ENCODE data around the gene LRRC73.
"Not testable (repeated sequence)": the region's sequence is repeated elsewhere in the genome, so short reads cannot be mapped to it uniquely, and the experiment has no call there.

LRRC73 gene

DNA sequence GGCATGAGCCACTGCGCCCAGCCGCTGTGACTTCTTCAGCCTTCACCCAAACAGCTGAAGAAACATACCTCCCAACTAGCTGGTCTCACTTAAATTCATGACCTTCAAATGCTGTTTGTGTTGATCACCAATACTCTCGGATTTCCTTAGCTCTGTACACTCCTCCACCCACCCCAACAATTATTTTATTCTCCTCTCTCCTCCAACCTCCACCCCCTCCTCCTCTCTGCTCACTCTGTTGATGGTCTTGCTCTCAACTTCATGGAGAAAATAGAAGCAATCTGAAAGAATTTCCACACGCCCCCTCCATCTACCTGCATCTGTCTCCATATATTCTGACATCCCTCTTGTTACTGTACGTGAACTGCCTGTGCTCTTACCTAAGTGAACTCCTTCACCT lies 48.2 kb downstream of the LRRC73 start:
- no peak for DNase-seq (ENCODE audit: low read depth in 2 of 2)

DNA sequence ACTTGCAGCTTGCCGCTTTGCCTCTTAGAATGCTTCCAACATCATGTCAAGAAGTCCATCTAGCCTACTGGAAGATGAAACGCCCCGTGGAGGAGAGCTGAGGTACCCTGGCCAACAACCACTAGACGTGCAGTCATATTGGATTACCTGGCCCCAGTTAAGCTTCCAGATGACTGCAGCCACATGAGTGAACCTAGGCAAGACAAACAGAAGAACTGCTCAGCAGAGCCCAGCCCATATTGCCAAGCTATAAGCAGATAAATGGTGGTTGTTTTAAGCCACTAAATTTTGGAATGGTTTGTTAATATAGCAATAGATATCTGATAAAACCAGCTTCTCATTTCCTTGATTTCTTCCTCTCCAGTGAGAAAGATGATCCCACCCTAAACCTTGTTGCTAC lies 50.1 kb downstream of the LRRC73 start:
- no peak for DNase-seq (ENCODE audit: low read depth in 2 of 2)

DNA sequence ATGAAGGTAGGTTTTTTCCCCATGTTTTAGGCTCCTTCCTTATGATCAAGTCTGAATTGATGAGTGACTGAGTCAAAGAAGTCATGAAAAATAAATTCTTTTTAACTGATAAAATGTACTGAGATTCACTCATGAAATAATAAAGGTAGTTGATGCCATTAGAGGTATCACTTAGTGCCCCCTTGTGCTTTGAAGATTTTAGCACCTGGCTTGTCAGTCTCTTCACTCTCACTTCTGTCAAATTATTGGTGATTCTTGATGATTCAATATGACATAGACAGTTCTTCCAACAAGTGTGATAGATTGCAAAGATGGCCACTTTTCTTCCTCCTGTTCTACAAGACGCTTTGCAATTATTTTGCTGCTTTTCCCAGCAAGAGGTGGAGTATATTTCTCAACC lies 50.6 kb downstream of the LRRC73 start:
- DNase-seq (ENCODE audit: low read depth in 2 of 2), result no peak

DNA sequence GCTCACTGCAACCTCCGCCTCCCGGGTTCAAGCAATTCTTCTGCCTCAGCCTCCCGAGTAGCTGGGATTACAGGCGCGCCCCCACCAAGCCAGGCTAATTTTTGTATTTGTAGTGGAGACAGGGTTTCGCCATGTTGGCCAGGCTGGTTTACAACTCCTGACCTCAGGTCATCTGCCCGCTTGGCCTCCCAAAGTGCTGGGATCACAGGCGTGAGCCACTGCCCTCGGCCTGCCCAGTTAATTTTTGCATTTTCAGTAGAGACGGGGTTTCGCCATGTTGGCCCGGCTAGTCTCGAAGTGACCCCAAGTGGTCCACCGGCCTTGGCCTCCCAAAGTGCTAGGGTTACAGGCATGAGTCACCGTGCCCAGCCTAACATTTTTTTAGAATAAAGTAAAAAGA lies 52.0 kb downstream of the LRRC73 start:
- DNase-seq (ENCODE audit: low read depth in 2 of 2), result not testable (repeated sequence)

DNA sequence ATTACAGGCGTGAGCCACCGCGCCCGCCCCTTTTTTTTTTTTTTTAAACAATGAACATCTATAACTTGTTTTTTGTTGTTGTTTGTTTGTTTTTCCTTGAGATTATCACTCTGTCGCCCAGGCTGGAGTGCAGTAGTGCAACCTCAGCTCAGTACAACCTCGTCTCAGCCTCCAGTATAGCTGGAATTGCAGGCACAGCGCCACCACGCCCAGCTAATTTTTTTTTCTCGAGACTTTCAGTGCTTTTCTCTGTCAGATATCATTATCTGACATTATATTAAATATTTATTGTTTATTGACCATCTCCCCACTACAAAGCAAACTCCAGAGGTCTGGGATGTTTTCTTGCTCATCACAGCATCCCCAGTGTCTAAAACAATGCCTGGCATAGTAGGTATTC lies 52.5 kb downstream of the LRRC73 start:
- no peak for DNase-seq (ENCODE audit: low read depth in 2 of 2)
